GM19467 (cell line): ENCODE results near the gene PTPRT.
"Not testable (repeated sequence)": the region's sequence is repeated elsewhere in the genome, so short reads cannot be mapped to it uniquely, and the experiment has no call there.

Experiments
- ATAC-seq: cut with Tn5 transposase; IDR thresholded peaks from one replicate; pipeline ENCODE4 v1.9.1; 2021; ENCODE audit warnings: mild to moderate bottlenecking, moderate library complexity; ENCODE audit not compliant: unreplicated experiment

Gene PTPRT

DNA sequence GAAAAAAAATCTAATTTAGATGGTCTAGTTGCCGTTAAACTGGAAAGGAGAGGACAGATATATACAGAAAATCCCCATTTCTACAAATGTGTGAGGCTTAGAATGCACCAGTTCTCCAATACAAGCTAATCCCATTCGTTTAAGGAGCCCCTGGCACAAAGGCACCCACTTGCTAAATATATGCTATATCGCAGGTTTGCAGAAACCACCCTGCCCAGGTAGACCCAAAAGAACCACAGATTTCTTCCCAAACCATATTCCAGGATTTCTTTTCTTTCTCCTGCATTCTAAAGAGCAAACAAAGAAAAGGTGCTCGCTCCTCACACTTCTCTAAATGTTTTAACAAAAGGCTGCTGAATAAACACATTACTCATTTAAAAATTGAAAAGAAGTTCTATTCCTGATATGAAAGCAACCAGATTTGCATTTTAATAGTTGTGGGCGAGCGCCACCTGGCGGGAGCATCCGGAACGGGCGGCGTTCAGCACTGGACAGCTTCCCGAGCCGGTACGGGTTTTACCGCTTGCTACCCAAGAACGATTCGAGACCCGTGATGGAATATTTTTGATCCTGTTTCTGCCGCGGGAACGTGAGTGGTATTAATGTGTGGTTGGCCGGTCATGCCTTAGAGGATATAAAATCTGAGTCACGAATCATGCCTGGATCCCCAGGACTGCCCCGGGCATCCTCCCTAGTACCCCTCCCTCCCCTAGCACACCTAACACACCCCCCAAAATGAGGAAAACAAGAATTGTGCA lies 2.1 kb downstream of the PTPRT start:
- no peak for ATAC-seq

DNA sequence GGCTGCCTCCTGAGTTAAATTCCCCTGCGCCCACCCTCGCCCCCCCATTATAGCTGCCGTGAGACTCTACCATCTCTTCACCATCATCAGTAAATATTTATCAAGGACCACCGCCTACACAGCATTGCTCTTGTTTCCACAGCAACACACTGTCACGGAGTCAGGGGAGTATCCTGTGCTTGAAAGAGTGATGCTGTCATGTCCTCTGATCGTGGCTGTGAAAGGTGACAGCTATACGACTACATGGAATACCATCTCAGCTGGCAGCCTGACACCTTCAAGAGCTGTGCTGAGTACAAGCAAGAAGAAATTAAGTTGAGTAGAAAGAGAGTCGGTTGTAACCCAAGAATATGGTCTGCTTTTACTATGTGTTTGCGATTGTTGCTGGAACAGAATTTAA lies 3.4 kb downstream of the PTPRT start:
- ATAC-seq: no peak

DNA sequence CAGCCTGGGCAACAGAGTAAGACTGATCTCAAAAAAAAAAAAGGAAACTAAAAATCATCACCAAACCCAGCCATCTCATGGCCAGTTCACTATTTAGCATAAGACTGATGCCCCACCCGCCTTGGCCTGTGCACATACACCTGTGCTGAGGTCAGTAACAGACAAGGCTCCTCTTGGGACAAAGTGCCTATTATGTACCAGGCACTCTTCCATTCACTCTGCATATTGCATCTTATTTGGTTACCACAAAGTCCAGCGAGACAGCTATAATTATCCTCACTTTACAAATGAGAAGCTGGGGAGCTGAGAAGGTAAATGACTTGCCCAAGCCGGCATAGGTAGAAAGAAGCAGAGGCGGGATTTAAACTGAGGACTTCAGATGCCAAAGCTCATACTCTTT lies 3.8 kb downstream of the PTPRT start:
- no peak for ATAC-seq

DNA sequence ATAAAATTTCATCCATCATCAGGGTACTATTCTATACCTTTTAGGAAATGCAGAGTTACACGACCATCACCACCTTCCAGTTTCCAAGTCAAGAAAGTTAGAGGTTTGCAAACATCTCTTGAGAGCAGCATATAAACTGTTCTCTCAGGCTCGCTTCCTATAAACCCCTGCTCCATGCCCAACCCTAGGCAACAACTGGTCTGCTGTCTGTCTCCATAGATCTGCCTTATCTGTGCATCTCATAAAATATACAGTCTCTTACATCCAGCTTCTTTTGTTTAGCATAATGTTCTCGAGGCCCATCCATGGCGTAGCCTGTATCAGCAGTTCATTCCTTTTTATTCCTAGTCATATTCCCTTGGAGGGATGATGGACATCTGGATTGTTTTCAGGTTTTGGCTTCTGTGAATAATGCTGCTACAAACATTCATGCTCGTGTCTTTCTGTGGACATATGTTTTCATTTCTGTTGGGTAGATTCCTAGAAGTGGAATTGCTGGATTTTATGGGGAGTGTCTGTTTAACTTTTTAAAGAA lies 6.1 kb downstream of the PTPRT start:
- ATAC-seq: no peak

DNA sequence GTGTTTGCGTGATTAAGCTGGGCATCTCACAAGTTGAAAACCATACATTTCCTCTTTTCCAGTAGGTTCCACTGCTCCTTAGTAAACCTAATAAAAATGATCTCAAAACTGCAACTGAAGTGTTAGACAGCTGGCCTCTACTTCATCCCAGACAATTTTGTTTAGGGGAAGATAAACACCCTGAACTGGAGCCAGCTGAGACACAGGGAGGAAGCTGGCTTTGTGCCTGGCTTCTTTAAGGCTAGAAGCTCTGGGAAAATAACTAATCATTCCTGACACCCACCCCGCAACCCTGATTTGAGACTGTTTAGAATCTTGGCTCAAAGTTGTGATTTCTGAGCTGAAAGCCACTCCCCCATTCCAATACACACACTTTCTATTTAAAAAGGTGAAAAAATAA lies 11.6 kb downstream of the PTPRT start:
- no peak for ATAC-seq

DNA sequence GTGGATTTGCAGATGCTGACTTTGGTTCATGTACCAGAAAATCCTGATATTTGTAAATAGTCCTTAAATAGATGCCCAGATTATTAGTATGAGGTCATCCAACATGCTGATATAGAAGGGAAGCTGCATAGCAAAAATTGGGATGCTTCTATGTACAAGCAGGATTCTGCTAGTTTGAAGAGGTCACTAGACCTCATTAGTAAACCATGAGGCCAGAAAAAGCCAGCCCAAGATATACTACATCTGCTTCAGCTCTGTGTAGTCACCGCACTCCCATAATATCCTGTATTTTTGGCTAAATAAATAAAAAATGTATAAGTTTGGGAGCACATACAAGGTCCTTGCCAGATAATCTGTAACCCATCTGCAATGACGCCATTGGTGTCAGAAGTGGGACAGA lies 13.0 kb downstream of the PTPRT start:
- ATAC-seq: no peak

DNA sequence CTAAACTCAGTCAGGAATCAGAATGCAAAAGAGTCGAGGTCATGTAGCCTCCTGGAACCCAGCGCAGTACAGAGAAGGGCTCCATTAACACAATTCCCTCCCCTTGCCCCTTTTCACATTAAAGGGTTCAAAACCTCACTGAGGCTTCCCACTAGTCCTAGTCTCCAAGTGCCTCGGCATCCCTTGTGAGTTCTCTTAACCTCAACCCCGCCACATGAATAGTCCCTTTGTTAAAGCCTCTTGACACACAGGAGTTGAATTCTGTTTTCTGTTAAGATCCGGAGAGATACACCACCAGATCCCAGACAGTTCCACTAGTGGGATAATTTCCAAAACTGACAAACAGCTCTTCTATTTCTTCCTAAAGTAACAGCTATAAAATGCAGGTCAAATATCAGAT lies 17.8 kb downstream of the PTPRT start:
- no peak for ATAC-seq

DNA sequence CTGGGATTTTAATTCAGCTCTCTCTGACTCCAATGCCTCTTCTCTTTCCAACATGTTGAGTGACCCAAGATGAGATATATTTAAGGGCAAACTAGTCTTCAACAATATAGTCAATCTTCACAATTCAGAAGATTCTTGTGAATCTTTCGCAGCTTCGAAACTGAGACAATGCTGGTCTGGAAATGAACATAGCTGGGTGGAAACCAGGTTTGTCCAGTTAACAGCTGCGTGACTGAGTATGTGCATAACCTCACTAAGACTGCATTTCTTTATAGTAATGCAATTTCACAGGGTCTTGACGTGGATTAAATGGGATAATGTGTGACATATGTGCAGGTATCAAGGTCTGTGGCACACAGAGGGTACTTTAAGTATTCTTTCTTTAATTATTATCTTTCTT lies 18.9 kb downstream of the PTPRT start:
- ATAC-seq: no peak

DNA sequence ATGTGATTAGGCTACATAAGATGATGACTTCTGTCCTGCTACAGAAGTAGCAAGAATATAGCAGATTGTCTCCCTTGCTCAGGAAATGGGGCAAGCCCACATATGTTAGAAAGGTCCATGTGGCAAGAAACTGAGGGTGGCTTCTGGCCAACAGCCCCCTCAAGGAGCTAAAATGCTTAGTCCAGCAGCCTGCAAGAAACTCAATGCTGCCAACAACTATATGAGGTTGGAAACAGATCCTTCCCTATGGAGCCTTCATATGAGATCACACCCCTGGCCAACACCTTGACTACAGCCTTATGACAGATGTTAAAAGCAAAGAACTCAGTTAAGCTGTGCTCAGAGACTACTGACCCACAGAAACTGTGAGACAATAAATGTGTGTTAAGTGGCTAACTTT lies 22.1 kb downstream of the PTPRT start:
- ATAC-seq: no peak

DNA sequence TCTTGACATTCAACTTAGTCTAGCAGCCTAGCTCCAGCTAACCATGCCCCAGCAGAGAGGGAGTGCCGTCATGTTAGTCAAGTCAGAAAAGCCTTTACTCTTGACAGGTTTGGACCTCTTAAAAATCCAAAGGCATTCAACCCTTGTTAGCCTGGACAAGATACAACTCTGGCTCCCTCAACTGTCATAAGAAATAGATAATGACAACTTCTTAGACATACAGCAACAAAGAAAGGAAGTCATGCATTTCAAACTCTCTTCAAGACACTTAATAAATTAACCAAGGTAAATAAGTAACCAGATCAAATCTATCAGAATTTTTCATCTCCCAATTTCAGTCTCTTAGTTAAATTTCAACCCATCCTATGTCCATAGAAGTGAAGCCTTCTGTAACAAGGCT lies 22.7 kb downstream of the PTPRT start:
- no peak for ATAC-seq

DNA sequence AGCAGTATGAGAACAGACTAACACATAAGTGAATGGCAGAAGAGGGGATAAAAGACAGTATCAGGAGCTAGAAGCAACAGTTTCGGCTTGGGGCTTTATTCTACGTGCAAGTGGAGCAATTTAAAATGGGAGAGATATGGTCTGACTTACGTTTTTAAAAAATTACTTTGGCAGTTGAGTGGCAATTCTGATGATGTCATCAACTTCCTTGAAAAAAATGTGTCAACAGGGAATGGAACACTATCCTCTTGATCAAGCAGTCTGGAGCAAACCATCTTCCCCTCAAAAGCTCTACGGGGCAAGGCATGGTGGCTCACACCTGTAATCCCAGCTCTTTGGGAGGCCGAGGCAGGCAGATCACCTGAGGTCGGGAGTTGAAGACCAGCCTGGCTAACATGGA lies 24.1 kb downstream of the PTPRT start:
- no peak for ATAC-seq

DNA sequence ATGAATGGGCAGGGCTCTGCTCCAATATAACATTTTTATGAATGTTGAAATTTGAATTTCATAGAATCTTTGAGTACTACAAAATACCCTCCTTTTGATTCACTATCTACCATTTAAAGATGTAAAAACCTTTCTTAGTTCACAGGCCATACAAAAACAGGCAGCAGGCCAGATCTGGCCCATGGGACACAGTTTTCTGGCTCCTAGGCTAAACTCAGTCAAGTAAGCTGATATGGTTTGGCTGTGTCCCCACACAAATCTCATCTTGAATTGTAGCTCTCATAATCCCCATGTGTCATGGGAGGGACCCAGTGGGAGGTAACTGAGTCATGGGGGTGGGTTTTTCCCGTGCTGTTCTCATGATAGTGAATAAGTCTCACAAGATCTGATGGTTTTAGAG lies 25.0 kb downstream of the PTPRT start:
- ATAC-seq: not testable (repeated sequence)

DNA sequence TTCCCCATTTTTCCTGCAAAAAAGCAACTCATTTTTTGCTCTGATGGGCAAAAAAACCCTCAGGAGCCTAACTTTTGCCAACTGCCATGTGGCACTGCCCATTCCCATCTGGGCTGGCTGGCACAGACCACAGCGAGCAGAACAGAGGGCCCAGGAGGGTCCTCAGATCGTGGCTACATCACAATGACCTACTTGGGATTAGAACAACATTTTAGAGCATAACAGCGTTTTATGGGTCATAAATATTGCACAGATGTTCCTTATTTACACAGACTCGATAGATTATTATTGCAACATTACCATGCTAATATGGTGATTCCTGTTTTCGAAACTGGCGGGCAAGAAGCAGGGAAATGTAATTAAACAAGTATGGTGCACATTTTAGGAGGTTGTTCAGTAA lies 28.0 kb downstream of the PTPRT start:
- ATAC-seq: no peak

DNA sequence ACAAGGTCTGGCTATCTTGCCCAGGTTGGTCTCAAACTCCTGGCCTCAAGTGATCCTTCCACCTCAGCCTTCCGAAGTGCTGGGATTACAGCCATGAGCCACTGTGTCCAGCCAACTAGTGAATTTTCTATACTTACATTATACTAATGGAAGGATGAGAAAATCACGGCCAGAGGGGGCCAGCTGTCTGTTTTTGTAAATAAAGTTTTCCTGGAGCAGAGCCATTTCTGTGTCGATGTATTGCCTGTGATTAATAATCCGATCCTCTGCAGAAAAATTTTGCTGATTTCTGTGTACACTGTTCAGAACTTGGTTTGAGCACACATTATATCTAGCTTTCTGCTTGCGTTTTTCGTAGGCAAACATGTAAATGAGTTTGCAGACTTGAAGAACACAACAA lies 28.8 kb downstream of the PTPRT start:
- ATAC-seq: no peak

DNA sequence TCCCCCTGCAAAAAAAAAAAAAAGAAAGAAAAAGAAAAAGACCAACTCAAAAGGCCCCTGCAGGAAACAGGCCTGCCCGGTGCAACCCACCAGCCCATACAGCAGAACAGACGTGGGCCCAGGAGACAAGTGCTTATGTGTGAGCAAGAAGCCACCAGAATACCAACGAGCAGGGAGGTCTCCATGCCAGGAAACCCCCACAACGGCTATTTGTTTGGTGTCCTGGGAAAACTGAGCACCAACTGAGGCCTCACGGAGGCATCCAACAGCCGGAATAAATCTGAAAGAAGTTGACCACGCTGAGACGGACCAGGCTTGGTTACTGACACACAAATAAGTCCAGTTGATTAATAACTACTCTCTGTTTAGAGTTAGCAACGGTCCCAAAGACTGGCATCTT lies 29.7 kb downstream of the PTPRT start:
- no peak for ATAC-seq

DNA sequence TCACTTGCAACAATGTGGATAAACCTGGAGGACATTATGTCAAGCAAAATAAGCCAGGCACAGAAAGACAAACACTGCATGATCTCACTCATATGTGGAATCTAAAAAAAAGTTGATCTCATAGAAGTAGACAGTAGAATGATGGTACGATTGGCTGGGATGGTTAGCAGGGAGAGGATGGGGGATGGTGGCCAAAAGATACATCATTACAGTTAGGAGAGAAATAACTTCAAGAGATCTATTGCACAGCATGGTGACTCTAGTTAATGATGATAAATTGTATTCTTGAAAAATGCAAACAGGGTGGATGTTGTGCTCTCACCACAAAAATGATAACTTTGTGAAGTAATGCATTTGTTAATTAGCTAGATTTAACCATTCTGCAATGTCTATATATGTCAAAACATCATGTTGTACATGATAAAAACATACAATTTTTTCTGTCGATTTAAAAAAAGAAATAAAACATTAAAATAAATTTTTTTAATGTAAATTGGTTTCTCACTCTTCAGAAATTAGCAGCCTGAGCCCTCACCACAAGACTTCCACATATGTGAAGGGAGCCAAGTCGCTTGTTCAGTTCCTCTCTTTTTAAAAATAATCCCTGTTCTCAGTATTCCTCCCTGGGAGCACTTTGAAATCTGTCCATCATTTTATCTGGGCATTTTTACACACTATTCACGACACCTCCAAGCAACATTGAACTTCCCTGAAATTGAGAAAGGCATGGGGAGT lies 34.2 kb downstream of the PTPRT start:
- ATAC-seq: no peak

DNA sequence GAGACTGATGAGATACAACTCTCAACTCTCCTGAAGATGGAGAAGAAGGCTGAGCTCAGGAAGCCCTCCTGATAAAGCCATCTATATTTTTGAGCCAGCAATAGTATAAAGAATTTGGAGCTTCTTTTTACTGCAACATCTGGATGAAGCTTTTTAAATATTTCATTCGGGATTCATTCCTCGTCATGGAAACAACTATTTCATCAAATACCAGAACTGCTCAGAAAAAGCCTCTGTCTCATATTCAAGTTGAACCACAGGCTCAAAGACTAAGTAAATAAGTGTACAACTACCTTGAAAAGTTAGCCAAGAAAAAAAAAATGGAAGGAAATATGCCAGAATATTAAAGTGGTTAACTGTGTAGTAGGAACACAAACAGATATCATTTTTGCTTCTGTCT lies 37.8 kb downstream of the PTPRT start:
- ATAC-seq: no peak

DNA sequence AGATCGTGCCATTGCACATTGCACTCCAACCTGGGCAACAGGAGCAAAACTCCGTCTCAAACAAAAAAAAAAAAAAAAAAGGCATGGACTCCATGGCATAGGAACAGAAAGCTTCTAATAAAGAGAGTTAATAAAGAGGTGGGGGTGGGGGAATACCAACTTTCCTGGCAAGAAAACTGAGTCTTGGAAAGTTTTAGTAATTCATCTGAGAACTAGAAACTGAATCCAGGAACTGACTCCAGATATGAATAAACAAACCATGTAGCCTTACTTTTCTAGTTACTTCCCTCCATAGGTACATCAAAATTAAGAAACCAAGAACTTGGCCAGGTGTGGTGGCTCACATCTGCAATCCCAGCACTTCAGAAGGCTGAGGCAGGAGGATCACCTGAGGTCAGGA lies 38.5 kb downstream of the PTPRT start:
- ATAC-seq: no peak

DNA sequence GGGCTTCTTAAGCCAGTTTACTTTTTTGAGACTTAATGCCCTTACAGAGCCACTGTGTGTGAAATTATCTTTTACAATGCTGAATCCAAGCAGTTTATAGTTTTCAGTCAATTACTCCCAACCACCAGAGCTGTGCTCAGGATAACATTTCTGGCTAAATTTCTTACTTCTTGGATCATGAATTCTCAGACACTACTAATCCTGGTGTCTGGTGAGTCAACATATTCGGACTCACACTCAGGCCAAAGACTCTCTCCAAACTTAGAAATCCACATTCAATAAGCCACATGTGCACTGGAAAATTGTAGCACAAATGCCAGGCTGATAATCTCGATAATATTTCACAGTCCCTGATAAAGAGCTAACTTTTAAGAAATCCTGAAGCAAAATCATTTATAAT lies 49.0 kb downstream of the PTPRT start:
- no peak for ATAC-seq

DNA sequence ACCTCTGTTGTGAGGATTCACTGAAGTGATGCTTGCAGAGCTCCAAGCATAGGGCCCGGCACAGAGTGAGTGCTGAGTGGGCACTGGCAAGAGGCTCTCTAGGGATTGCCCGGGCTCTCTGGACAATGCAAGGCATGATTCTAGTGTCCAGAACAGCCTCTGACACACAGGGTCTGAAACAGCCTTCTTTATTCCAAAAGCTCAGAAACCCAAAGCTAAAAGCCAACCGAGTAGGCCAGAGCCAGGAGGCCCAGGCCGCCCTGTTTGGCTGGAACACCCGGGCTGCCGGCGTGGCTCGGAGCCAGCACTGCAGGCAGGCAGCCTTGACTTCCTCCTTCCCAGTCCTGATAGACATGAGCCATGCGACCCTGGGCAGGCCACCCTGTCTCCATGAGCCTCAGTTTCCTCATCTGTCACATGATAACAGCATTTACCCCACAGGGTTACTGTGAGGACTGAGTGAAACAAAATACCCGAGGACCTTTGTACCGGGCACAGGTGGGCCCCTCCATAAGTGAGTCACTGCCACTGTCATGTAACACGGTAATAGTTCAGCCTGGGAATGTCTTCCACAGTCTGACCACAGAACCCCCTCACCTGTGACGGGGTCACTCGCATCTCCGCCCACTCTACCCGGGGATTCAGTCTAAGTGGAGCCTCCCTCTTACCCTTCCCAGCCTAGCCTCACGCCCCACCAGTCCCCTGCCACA lies 51.5 kb downstream of the PTPRT start:
- no peak for ATAC-seq

DNA sequence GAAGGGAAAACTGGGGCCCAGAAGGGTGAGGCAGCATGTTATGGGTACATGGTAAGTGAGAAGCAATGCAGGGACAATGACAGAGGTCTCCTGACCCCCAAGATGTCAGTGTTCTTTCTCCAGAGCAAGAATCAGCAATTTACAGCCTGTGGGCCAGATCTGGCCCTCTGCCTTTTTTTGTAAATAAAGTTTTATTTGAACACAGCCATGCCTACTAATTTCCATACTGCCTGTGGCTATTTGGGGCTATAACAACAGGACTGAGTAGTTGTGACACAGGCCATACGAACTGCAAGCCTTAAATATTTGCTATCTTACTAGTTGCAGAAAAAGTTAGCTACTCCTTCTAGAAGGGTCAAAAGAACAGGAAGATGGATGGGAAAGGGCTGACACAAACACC lies 52.5 kb downstream of the PTPRT start:
- no peak for ATAC-seq

DNA sequence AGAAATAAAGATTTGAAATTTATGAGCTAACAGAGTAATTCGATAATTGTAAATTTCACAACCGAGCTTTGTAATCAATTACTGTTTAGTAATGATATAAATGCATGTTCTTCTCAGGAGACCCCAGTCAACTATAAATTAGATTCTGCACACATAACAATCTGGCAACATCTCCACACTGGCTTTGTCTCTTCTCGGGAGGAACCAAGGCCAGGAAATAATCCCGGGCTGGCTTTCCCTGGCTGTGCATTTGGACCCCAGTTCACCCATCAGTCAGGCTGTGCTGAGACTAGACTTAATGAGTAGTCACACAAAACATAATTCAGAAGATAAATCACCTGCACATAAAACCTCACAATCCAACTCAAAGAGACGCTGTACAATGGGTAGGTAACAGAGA lies 65.5 kb downstream of the PTPRT start:
- no peak for ATAC-seq
